GM21423 (cell line): ENCODE data around the gene ERICH4.
"Not testable (repeated sequence)": the region's sequence is repeated elsewhere in the genome, so short reads cannot be mapped to it uniquely, and the experiment has no call there.

Experiments
- ATAC-seq: cut with Tn5 transposase; IDR thresholded peaks from one replicate; pipeline ENCODE4 v1.9.1; 2021; ENCODE audit warnings: mild to moderate bottlenecking, moderate library complexity; ENCODE audit not compliant: unreplicated experiment

Gene ERICH4

GRCh38 chr19:41442473-41443355 is at the start of gene ERICH4:
Gene ERICH4, plus strand, starts transcription at chr19:41443156. Its CDS starts 14 bp downstream, at chr19:41443170.
- ATAC-seq, result no peak

- no peak for ATAC-seq
Observed at GRCh38 chr19:41395355-41395754, 47.6 kb upstream of the ERICH4 start.

GRCh38 chr19:41397086-41398049 is 45.6 kb upstream of the ERICH4 start, which contains the start of the genes BCKDHA and EXOSC5:
Gene BCKDHA, plus strand, starts transcription at chr19:41397818. Its CDS starts 10 bp downstream, at chr19:41397828.
Gene EXOSC5, minus strand, starts transcription at chr19:41397359. Its CDS starts 31 bp downstream, at chr19:41397328.
- peak; percentile 94 for ATAC-seq

- no peak for ATAC-seq
Observed at GRCh38 chr19:41398050-41398418, 44.9 kb upstream of the ERICH4 start.

- ATAC-seq, result no peak
Observed at GRCh38 chr19:41398598-41398997, 44.4 kb upstream of the ERICH4 start.

GRCh38 chr19:41399091-41399490 is 43.9 kb upstream of the ERICH4 start:
- no peak for ATAC-seq

- ATAC-seq, result no peak
Observed at GRCh38 chr19:41399525-41399924, 43.4 kb upstream of the ERICH4 start.

GRCh38 chr19:41401483-41401882 is 41.5 kb upstream of the ERICH4 start:
- ATAC-seq, result no peak

- ATAC-seq, result no peak
Observed at GRCh38 chr19:41402010-41402409, 40.9 kb upstream of the ERICH4 start.

GRCh38 chr19:41403181-41403970 is 39.6 kb upstream of the ERICH4 start:
- ATAC-seq, result no peak

- no peak for ATAC-seq
Observed at GRCh38 chr19:41405776-41406175, 37.2 kb upstream of the ERICH4 start.

GRCh38 chr19:41407271-41407670 is 35.7 kb upstream of the ERICH4 start:
- ATAC-seq, result no peak

- ATAC-seq, result no peak
Observed at GRCh38 chr19:41408256-41408655, 34.7 kb upstream of the ERICH4 start.

- ATAC-seq, result not testable (repeated sequence)
Observed at GRCh38 chr19:41408846-41409245, 34.1 kb upstream of the ERICH4 start.

GRCh38 chr19:41409288-41409687 is 33.7 kb upstream of the ERICH4 start:
- ATAC-seq, result no peak

- ATAC-seq, result no peak
Observed at GRCh38 chr19:41410336-41411054, 32.5 kb upstream of the ERICH4 start.

- ATAC-seq, result no peak
Observed at GRCh38 chr19:41411100-41411967, 31.6 kb upstream of the ERICH4 start.

- no peak for ATAC-seq
Observed at GRCh38 chr19:41411968-41412265, 31.0 kb upstream of the ERICH4 start.

GRCh38 chr19:41412953-41413352 is 30.0 kb upstream of the ERICH4 start:
- no peak for ATAC-seq
